SK-N-SH treated with all-trans-retinoic acid at 6 μM for 48 hours (cell line): Measurements from ENCODE around the gene BCR.

Source experiments
- BACH2 ChIP-seq: fragments of 250-450 bp; sonication (Bioruptor Pico); IDR thresholded peaks from 2 replicates; pipeline ENCODE4 v1.9.0; 2021; ENCODE audit warnings: mild to moderate bottlenecking, borderline replicate concordance
- ISL1 ChIP-seq: fragments of 250-450 bp; sonication (Bioruptor Pico); IDR thresholded peaks from 2 replicates; pipeline ENCODE4 v2.1.2; 2022; ENCODE audit warnings: mild to moderate bottlenecking, moderate library complexity
- TF ChIP-seq, protein P1 (sequence below): fragments of 250-450 bp; sonication (Bioruptor Pico); IDR thresholded peaks from 2 replicates; pipeline ENCODE4 v1.8.0; 2020; ENCODE audit warnings: mild to moderate bottlenecking, moderate library complexity, borderline replicate concordance

DNA sequence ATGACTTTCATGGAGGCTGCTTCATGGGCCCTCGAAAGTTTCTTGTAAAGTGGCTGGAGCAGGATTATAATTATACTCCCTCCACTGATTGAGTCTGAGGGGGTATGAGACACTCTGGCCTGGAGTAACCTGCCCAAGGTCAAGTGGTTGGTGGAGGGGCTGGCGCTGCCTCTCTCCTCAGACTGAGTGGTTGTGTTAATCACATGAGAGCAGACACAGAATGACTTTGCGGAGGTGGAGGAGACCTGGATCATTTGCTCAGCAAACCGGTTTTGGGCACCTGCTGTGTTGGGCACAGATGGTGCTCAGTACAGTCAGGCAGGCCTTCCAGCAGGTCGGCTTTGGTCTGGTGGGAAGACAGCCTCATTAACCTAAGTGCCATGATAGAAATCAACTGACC lies 11.8 kb downstream of the BCR start:
- no peak for TF ChIP-seq BACH2
- no peak for TF ChIP-seq ISL1
- TF ChIP-seq, protein P1, sequence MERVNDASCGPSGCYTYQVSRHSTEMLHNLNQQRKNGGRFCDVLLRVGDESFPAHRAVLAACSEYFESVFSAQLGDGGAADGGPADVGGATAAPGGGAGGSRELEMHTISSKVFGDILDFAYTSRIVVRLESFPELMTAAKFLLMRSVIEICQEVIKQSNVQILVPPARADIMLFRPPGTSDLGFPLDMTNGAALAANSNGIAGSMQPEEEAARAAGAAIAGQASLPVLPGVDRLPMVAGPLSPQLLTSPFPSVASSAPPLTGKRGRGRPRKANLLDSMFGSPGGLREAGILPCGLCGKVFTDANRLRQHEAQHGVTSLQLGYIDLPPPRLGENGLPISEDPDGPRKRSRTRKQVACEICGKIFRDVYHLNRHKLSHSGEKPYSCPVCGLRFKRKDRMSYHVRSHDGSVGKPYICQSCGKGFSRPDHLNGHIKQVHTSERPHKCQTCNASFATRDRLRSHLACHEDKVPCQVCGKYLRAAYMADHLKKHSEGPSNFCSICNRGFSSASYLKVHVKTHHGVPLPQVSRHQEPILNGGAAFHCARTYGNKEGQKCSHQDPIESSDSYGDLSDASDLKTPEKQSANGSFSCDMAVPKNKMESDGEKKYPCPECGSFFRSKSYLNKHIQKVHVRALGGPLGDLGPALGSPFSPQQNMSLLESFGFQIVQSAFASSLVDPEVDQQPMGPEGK (CRISPR knock-in tag) = no peak
